ENCODE data around the gene TPPP3.
"Not testable (repeated sequence)": the region's sequence is repeated elsewhere in the genome, so short reads cannot be mapped to it uniquely, and the experiment has no call there.

The TPPP3 gene

DNA sequence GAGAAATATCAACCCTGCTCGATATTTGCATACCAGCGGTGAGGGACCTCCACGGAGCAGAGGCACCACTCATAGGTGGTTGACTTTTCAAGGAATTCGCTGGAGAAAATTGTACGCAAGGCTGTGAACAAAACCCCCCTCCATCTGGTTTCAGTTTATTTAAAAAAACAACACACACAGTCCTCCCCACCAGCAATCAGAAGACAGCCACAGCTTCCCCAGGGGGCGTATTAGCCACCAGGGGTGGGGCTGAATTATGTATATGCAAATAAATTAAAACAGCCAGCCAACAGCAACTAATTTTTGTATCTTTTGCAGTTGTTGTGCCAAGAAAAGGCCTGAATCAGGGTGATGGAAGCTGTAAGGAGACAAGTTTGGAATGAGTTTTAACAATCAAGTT, 31.8 kb upstream of the TPPP3 start:
- Histone ChIP-seq H3K9me3 (ENCODE audit: insufficient read depth, low read depth, low read length) (no peaks in the 10 kb centered on the region), H3K27me3 (ENCODE audit: insufficient read depth, low read length) (peaks cover 19% of the 10 kb centered on the region), H3K4me1 (ENCODE audit: insufficient read depth, low read length) (peaks cover 35% of the 10 kb centered on the region), H3K9ac (ENCODE audit: low read depth, low read length) (peak overlapping the region; percentile 79; the same call in 1 of the 2 replicates), H3K4me3 (ENCODE audit: low read length) (peak overlapping the region; percentile 55), H3K27ac (ENCODE audit: low read length) (peak overlapping the region; percentile 90), H3K36me3 (ENCODE audit: insufficient read depth, low read depth, low read length) (no peaks in the 10 kb centered on the region)

- peak overlapping the region; percentile 55 for H3K4me3 ChIP-seq (ENCODE audit: low read length)
- H3K36me3 ChIP-seq (ENCODE audit: insufficient read depth, low read depth, low read length) = no peaks in the 10 kb centered on the region
- peaks cover 11% of the 10 kb centered on the region for H3K27me3 ChIP-seq (ENCODE audit: insufficient read depth, low read length)
- H3K9me3 ChIP-seq (ENCODE audit: insufficient read depth, low read depth, low read length) = no peaks in the 10 kb centered on the region
- H3K27ac ChIP-seq (ENCODE audit: low read length) = peak overlapping the region; percentile 90
- H3K4me1 ChIP-seq (ENCODE audit: insufficient read depth, low read length) = peaks cover 35% of the 10 kb centered on the region
- H3K9ac ChIP-seq (ENCODE audit: low read depth, low read length) = peak overlapping the region; percentile 79; the same call in 1 of the 2 replicates
Observed at GRCh38 chr16:67424261-67424615, 30.9 kb upstream of the TPPP3 start.

DNA sequence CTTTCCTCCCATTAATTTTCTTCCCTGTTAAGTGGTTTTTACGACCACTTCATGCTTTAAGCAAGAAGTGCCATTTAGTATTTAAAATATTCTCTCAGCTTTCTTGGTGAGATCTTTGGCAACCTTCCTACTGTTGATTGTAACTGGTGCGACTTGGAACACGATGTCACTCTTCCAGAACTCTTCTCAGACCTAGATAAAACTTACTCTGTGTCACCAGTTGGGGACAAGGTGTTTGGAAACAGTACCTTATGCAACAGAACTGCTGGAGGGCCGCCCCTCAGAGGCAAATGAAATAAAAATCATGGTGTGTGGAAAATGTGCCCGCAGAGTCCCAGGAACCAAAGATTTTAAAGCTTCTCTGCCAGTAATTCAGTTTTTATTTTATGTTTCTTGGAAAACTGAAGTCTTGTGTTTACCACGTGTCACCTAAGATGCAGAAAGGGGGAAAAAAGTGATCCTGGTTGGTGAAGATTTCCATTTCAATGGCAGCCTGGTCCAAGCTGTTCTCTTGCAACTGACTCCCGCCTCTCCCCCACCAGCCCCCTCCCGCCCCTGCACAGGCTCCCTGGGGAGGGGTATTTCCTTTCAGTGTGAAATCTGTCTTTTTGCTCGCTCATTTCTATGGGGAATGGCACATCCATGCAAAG, 30.4 kb upstream of the TPPP3 start:
- H3K27ac ChIP-seq (ENCODE audit: low read length) = peak overlapping the region; percentile 90
- H3K27me3 ChIP-seq (ENCODE audit: insufficient read depth, low read length) = peaks cover 6% of the 10 kb centered on the region
- no peaks in the 10 kb centered on the region for H3K9me3 ChIP-seq (ENCODE audit: insufficient read depth, low read depth, low read length)
- peak overlapping the region; percentile 79; the same call in 1 of the 2 replicates for H3K9ac ChIP-seq (ENCODE audit: low read depth, low read length)
- H3K36me3 ChIP-seq (ENCODE audit: insufficient read depth, low read depth, low read length) = no peaks in the 10 kb centered on the region
- peak overlapping the region; percentile 55 for H3K4me3 ChIP-seq (ENCODE audit: low read length)
- H3K4me1 ChIP-seq (ENCODE audit: insufficient read depth, low read length) = peaks cover 35% of the 10 kb centered on the region

- H3K9ac ChIP-seq (ENCODE audit: low read depth, low read length) = peak overlapping the region; percentile 79; the same call in 1 of the 2 replicates
- H3K36me3 ChIP-seq (ENCODE audit: insufficient read depth, low read depth, low read length) = no peaks in the 10 kb centered on the region
- no peak overlapping the region for H3K4me3 ChIP-seq (ENCODE audit: low read length)
- H3K27me3 ChIP-seq (ENCODE audit: insufficient read depth, low read length) = no peaks in the 10 kb centered on the region
- peaks cover 29% of the 10 kb centered on the region for H3K4me1 ChIP-seq (ENCODE audit: insufficient read depth, low read length)
- peak overlapping the region; percentile 80 for H3K27ac ChIP-seq (ENCODE audit: low read length)
- no peaks in the 10 kb centered on the region for H3K9me3 ChIP-seq (ENCODE audit: insufficient read depth, low read depth, low read length)
Observed at GRCh38 chr16:67423015-67423414, 29.7 kb upstream of the TPPP3 start.

DNA sequence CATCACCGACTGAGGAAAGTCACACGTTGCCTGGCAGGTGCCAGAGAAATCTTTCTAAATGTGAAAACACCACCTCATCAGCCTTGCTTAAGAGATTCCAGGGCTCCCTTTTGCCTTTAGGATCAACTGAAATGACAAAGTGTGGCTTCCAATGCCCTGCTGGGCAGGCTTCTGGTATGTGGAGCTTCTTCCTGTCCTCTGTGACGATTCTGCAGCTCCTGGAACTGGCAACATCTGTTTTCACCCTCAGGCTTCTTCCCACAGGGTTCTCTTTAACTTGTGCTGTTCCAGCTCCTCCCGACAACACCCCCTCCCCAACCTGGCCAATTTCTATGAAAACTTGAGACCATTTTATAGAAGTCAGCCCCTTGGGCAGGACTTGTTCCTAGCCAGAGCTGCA, 27.7 kb upstream of the TPPP3 start:
- Histone ChIP-seq H3K9me3 (ENCODE audit: insufficient read depth, low read depth, low read length) (no peaks in the 10 kb centered on the region), H3K4me1 (ENCODE audit: insufficient read depth, low read length) (peaks cover 27% of the 10 kb centered on the region), H3K4me3 (ENCODE audit: low read length) (no peak overlapping the region), H3K9ac (ENCODE audit: low read depth, low read length) (no peak overlapping the region), H3K27ac (ENCODE audit: low read length) (no peak overlapping the region), H3K27me3 (ENCODE audit: insufficient read depth, low read length) (no peaks in the 10 kb centered on the region), H3K36me3 (ENCODE audit: insufficient read depth, low read depth, low read length) (no peaks in the 10 kb centered on the region)

GRCh38 chr16:67419931-67420330, 26.6 kb upstream of the TPPP3 start:
- peaks cover 16% of the 10 kb centered on the region for H3K4me1 ChIP-seq (ENCODE audit: insufficient read depth, low read length)
- H3K9me3 ChIP-seq (ENCODE audit: insufficient read depth, low read depth, low read length) = no peaks in the 10 kb centered on the region
- no peak overlapping the region for H3K27ac ChIP-seq (ENCODE audit: low read length)
- H3K27me3 ChIP-seq (ENCODE audit: insufficient read depth, low read length) = peaks cover 5% of the 10 kb centered on the region; the same call in 1 of the 2 replicates
- H3K9ac ChIP-seq (ENCODE audit: low read depth, low read length) = no peak overlapping the region
- H3K4me3 ChIP-seq (ENCODE audit: low read length) = no peak overlapping the region
- no peaks in the 10 kb centered on the region for H3K36me3 ChIP-seq (ENCODE audit: insufficient read depth, low read depth, low read length)

- H3K4me1 ChIP-seq (ENCODE audit: insufficient read depth, low read length) = peaks cover 12% of the 10 kb centered on the region
- H3K9ac ChIP-seq (ENCODE audit: low read depth, low read length) = no peak overlapping the region
- H3K4me3 ChIP-seq (ENCODE audit: low read length) = no peak overlapping the region
- no peaks in the 10 kb centered on the region for H3K36me3 ChIP-seq (ENCODE audit: insufficient read depth, low read depth, low read length)
- H3K27ac ChIP-seq (ENCODE audit: low read length) = no peak overlapping the region
- H3K27me3 ChIP-seq (ENCODE audit: insufficient read depth, low read length) = peaks cover 5% of the 10 kb centered on the region; the same call in 1 of the 2 replicates
- no peaks in the 10 kb centered on the region for H3K9me3 ChIP-seq (ENCODE audit: insufficient read depth, low read depth, low read length)
Observed at GRCh38 chr16:67419502-67419901, 26.2 kb upstream of the TPPP3 start.

GRCh38 chr16:67417333-67418061, 24.2 kb upstream of the TPPP3 start:
- Histone ChIP-seq H3K9ac (ENCODE audit: low read depth, low read length) (no peak overlapping the region), H3K36me3 (ENCODE audit: insufficient read depth, low read depth, low read length) (no peaks in the 10 kb centered on the region), H3K4me3 (ENCODE audit: low read length) (no peak overlapping the region), H3K4me1 (ENCODE audit: insufficient read depth, low read length) (peaks cover 8% of the 10 kb centered on the region; the same call in 1 of the 2 replicates), H3K9me3 (ENCODE audit: insufficient read depth, low read depth, low read length) (no peaks in the 10 kb centered on the region), H3K27me3 (ENCODE audit: insufficient read depth, low read length) (peaks cover 5% of the 10 kb centered on the region; the same call in 1 of the 2 replicates), H3K27ac (ENCODE audit: low read length) (no peak overlapping the region)

DNA sequence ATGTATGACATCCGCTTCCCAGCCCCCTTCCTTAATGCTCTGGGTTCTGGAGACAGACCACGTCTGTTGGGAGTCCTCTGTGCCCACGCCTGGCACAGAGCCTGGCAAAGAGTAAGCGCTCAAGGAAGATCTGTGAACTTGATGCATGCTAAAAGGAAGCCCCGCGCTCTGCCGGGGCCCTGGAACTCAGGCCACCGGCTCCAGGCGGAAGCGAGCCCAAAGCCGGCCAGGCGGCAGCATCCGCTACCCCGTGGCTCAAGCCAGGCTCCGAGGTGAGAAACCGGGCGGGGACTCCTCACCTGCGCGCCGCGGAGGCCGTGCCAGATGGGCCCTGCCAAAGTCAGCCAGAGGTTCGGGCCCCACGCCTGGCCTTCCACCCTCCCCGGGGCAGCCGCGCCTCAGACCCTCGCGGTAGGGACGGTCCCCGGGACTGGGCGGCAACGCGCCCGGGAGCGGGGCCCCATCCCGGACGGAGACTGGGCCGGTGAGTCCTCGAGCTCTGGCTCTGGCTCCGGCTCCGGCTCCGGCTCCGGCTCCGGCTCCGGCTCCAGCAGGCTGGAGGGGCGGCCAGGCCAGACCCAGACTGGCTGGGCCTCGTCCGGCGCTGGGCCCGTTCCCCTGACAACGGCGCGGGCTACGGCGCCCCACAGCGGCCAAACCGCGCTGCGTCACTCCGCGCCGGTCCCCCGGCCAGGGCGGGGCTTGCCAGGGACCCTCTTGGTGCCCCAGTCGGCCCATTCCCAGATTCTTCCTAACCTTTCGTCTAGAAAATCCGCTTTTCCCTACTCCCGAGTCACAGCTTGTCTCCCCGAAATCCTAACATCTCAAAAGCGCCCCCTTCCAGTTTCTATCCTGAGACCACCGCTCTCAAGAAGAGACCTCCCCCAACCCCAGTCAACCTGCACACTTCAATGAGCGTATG, 22.8 kb upstream of the TPPP3 start, which contains the start of gene ZDHHC1:
TSS of gene ZDHHC1 (minus strand) at position 606 of the 922 bp plus-strand sequence. CDS start 8,702 bp downstream, outside the sequence.
- no peak within 1 kb of the TSS for H3K27ac ChIP-seq (ENCODE audit: low read length)
- peaks cover 5% of the 10 kb centered on the region; the same call in 1 of the 2 replicates for H3K27me3 ChIP-seq (ENCODE audit: insufficient read depth, low read length)
- peaks cover 8% of the 10 kb centered on the region; the same call in 1 of the 2 replicates for H3K4me1 ChIP-seq (ENCODE audit: insufficient read depth, low read length)
- H3K9me3 ChIP-seq (ENCODE audit: insufficient read depth, low read depth, low read length) = no peaks in the 10 kb centered on the region
- H3K4me3 ChIP-seq (ENCODE audit: low read length) = peak within 1 kb of the TSS; percentile 75
- no peaks in the 10 kb centered on the region for H3K36me3 ChIP-seq (ENCODE audit: insufficient read depth, low read depth, low read length)
- H3K9ac ChIP-seq (ENCODE audit: low read depth, low read length) = peak within 1 kb of the TSS; percentile 68; the same call in 1 of the 2 replicates

GRCh38 chr16:67415421-67415820, 22.1 kb upstream of the TPPP3 start:
- peak overlapping the region; percentile 75; the same call in 1 of the 2 replicates for H3K4me3 ChIP-seq (ENCODE audit: low read length)
- H3K27ac ChIP-seq (ENCODE audit: low read length); H3K27me3 ChIP-seq (ENCODE audit: insufficient read depth, low read length); H3K36me3 ChIP-seq (ENCODE audit: insufficient read depth, low read depth, low read length); H3K4me1 ChIP-seq (ENCODE audit: insufficient read depth, low read length); H3K9me3 ChIP-seq (ENCODE audit: insufficient read depth, low read depth, low read length): not testable (repeated sequence)
- peak overlapping the region; percentile 68; the same call in 1 of the 2 replicates for H3K9ac ChIP-seq (ENCODE audit: low read depth, low read length)

Data from iPS-20b (cell line).